HG03442 (cell line): ENCODE measurements around the gene PGAP1.

Experiments used
- ATAC-seq: cut with Tn5 transposase; IDR thresholded peaks from one replicate; pipeline ENCODE4 v1.9.1; 2021; ENCODE audit warnings: mild to moderate bottlenecking, moderate library complexity; ENCODE audit not compliant: unreplicated experiment

PGAP1 gene

DNA sequence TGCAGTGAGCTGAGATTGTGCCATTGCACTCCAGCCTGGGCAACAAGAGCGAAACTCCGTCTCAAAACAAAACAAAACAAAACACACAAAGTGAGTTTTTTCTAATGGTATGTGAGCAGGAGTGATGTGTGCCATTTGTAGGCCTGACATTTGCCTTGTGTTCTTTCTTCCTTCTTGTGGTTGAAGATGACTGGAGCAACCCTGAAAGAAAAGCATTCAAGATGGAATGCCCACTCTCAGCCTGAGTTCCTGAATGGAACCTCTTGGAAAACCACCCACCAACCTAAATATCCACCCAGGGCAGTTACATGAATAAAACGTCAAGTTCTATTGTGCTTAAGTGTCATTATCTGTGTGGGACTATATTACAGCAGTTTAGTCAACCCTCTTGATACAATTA, 26.5 kb downstream of the PGAP1 start:
- ATAC-seq, result no peak

GRCh38 chr2:196891136-196891535, 35.4 kb downstream of the PGAP1 start:
- no peak for ATAC-seq

DNA sequence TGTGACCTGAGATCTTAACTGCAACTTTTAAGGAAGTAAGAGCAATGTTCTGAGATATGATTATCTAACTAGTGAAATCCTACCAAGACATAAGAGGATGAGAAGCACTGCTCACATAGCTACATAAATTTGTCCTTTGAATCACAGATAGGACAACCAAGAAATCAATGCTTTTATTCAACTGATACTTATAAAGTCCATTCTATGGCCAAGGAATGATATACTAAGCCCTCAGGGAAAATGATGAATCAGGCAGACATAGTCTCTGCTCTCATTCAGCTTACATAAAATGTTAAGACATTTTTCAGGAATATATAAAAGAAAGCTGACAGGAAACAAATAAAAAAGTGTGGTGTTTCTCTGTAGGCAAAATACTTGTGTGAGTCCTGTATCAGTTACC, 39.1 kb downstream of the PGAP1 start:
- ATAC-seq, result no peak

GRCh38 chr2:196884368-196884767, 42.1 kb downstream of the PGAP1 start:
- ATAC-seq, result no peak

GRCh38 chr2:196876364-196876763, 50.1 kb downstream of the PGAP1 start:
- ATAC-seq, result no peak

- no peak for ATAC-seq
These were observed 51.1 kb downstream of the PGAP1 start for GRCh38 chr2:196875414-196875813.

DNA sequence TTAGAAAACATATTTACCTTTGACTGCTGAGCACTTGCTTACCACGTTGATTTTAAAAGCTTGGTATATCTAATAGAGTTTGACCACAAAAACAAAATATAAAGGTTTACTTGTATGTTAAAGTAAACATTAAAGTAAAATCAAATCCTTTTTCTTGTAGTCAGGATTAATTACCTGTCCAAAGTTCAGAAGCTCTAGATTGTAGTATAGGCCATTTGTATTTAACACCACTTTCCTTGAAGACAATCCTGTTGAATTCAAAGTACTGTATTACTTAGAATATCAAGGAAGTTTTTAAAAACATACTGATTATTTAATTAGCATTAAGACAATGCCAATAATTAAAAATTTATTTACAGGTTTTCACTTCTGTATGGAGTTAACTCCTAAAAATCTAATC, 53.0 kb downstream of the PGAP1 start:
- ATAC-seq, result no peak

DNA sequence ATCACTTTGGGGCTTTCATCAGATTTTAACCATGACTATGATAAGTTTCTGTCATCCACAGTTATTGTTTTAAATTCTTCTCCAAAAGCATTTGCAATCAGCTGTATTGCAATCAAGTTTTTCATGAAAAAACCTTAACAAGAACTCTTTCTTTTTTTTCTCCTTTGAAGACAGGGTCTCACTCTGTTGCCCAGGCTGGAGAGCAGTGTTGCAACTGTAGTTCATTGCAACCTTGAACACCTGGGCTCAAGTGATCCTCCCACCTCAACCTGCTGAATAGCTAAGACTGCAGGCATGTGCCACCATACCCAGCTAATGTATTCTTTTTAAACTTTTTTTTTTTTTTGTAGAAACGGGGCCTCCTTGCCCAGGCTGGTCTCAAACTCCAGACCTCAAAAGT, 71.9 kb downstream of the PGAP1 start:
- ATAC-seq, result no peak

GRCh38 chr2:196853301-196854087, 73.0 kb downstream of the PGAP1 start:
- ATAC-seq, result no peak

GRCh38 chr2:196851088-196851487, 75.4 kb downstream of the PGAP1 start:
- ATAC-seq, result no peak

DNA sequence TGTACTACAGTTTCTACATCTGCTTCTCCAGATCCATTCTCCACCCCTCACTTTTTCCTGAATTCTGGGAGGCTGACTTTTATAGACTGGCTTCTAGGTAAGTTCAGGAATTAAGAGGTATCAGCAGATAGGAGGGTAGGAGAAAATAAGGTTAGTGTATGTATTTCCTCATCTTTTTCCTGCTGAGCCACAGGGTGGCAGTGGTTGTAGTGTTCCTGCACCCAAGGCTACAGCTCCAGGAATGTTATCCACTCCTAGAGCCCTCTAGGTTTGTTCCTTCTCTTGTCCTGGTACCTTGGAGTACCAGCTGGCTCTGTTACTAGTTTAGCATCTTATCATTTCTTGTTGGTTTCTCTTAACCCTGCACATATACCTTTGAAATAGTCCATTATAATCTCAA, 76.6 kb downstream of the PGAP1 start:
- no peak for ATAC-seq

DNA sequence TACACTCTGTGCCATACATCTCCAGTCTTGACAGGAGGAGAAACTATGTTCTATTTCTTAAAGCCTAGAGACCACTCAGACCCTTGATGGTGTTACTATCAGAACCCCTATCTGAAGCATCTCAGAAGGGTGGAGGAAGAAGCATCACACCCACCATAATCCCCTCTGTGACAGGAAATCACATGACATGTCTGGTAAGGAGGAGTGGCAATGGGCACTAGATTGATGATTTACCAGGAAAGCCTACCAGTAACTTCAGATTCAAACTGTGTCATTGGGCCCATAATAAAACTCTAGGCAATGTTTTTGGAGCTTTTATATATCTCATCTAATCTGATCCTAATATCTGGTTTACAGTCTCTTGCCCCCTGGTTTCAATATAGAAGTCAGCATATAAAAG, 80.2 kb downstream of the PGAP1 start:
- no peak for ATAC-seq

DNA sequence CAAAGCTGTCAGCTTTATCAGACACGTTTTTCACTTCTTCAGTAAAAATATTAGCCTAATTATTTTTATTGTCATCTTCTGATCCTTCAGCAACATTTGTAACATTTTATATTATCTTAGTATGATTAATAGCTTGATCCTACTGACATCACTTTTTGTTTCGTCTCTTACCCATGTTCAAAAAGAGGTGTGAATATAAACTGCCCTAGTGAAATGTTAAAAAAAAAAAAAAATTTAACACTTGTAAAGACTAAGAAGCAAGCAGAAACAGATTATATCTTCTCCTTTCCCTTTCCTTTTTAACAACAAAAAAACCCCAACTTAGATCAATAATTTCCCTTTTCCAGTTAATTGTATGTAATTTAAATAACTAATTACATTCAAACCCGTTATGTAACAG, 81.1 kb downstream of the PGAP1 start:
- ATAC-seq, result no peak

- no peak for ATAC-seq
These were observed 86.3 kb downstream of the PGAP1 start for GRCh38 chr2:196840171-196840570.

DNA sequence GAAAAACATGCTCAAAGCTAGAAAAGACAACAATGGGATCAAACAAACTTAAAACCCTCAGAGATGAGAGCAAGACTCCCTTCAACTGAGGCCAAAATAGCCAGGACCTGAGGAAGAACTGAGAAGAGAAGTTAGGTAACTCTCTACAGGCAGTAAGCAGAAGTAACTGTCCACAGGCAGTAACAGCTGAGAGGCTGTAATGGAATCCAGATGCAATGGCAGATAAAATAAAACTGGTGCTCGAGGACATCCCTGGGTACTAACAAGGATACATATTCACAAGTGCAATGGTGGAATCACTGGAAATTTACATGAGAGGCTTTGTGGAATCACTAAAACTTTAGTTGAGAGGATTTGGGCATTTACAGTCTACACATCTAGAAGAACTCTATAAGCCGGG, 86.9 kb downstream of the PGAP1 start:
- no peak for ATAC-seq

- ATAC-seq, result no peak
These were observed 90.1 kb downstream of the PGAP1 start for GRCh38 chr2:196836440-196836839.

- no peak for ATAC-seq
These were observed 95.8 kb downstream of the PGAP1 start for GRCh38 chr2:196830701-196831100.

GRCh38 chr2:196827356-196827755, 99.2 kb downstream of the PGAP1 start:
- ATAC-seq, result no peak

DNA sequence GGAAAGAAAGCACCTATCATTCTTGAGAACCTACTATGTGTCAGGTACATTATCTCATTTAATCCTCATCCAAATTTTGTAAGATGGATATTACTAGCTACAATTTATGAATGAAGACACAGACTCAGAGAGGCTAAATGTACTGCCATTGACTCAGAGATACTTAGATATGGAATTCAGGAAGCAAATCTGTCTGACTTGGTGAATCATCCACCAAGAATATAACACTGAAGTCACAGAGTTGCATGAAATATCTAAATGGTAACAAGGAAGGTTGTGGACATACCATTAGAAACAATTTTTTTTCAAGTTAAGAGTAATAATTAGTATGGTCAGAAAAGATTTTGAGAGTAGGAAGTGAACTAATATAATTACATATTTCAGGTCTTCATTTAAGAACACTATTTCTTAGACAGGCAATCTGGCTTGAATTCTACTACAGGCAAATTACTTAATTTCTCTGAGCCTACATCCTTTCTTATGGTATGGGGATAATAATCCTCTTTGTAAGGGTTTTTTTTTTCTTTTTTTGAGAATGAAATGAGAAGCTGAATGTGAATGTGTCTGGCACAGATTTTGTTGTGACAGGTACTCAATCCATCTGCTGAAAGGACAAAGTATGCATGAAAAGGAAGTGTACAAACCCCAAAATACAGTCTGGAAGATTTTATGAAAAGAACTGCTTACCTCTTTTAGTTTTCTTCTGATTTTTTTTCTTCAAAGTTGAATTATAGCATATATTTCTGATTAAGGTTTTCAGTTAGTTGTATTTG, 102.6 kb downstream of the PGAP1 start:
- no peak for ATAC-seq

DNA sequence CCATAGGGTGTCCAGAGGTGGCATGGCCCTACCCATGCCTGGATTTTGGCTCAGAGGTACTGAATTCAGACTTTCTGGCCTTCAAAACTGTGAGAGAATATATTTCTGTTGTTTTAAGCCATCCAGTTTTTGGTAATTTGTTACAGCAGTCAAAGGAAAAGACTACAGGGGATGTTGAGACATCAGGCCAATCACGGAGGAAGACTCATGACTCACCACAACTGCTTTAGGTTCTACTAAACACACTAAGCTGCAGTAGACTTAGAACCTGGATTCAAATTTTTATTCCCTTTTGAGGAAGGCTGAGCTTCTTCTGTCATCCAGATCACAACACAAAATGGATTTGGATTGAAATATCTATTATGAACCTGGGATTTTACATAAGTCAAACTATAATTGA, 105.3 kb downstream of the PGAP1 start:
- no peak for ATAC-seq

DNA sequence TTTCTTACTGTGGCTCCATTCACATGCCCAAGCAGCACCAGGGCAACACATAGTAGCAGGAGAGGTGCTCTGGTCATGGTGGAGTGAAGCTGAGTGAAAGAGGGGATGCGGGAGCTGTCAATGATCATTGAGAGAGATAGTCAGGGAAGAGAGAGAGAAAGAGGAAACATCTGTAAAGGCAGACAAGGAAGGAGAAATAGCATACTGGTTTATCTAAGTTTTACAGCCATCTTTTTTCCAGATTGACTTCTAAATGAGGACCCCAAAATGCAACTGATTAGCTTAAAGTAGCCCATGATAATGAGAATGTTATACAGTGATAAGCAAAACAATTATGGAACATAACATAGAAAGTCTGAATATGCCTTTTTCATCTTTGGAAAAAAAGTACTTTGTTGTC, 117.2 kb downstream of the PGAP1 start, which contains the start of gene C2orf66:
TSS of gene C2orf66 (minus strand) at position 96 of the 400 bp plus-strand sequence. CDS start at position 77, 19 bp downstream.
- ATAC-seq, result no peak

- ATAC-seq, result no peak
These were observed 118.3 kb downstream of the PGAP1 start for GRCh38 chr2:196808083-196808665.
